ENCODE results near the gene SMCHD1. TPM values are rescaled to one million over a fixed set of nuclear protein-coding genes. Genes with fewer than 3 reads are reported as not detected.
"Not testable (repeated sequence)": the region's sequence is repeated elsewhere in the genome, so short reads cannot be mapped to it uniquely, and the experiment has no call there.

Gene SMCHD1
- total and polyA plus RNA-seq, 2 experiments from 2014 or later, result 7.7 to 39.0 TPM

- not testable (repeated sequence) for H3K4me1 Mint-ChIP-seq; H3K27ac Mint-ChIP-seq; H3K27ac ChIP-seq (ENCODE audit: low read depth); H3K4me1 ChIP-seq (ENCODE audit: insufficient read depth); H3K4me3 Mint-ChIP-seq; H3K36me3 ChIP-seq (ENCODE audit: insufficient read depth); ATAC-seq; H3K79me2 ChIP-seq (replicated peaks; ENCODE audit: insufficient read depth); H2AFZ ChIP-seq; H4K20me1 ChIP-seq (replicated peaks; ENCODE audit: insufficient read depth); H3K27me3 Mint-ChIP-seq (ENCODE audit: insufficient read depth, low read depth, poor library complexity); H3K27me3 ChIP-seq (ENCODE audit: insufficient read depth); H3K4me2 ChIP-seq; H3K4me3 ChIP-seq; H3K9me2 ChIP-seq (ENCODE audit: insufficient read depth); DNase-seq (ENCODE audit: low spot score); H3F3A ChIP-seq (replicated peaks; ENCODE audit: low read depth)
- peaks cover 20% of the 10 kb centered on the region; the same call in 2 of the 3 replicates for H3K36me3 Mint-ChIP-seq (ENCODE audit: low read depth)
- peaks cover 29% of the 10 kb centered on the region for H3K9me3 Mint-ChIP-seq
These were observed 153.1 kb downstream of the SMCHD1 start for GRCh38 chr18:2808640-2809039.

GRCh38 chr18:2809666-2810183, 154.2 kb downstream of the SMCHD1 start:
- H3K4me2 ChIP-seq; DNase-seq (ENCODE audit: low spot score); H3K4me1 ChIP-seq (ENCODE audit: insufficient read depth); ATAC-seq; H4K20me1 ChIP-seq (replicated peaks; ENCODE audit: insufficient read depth); H3K79me2 ChIP-seq (replicated peaks; ENCODE audit: insufficient read depth); H3K27ac ChIP-seq (ENCODE audit: low read depth); H3K4me3 Mint-ChIP-seq; H3K27ac Mint-ChIP-seq; H3K9me2 ChIP-seq (ENCODE audit: insufficient read depth); H3F3A ChIP-seq (replicated peaks; ENCODE audit: low read depth); H3K27me3 Mint-ChIP-seq (ENCODE audit: insufficient read depth, low read depth, poor library complexity); H3K4me1 Mint-ChIP-seq; H3K4me3 ChIP-seq; H3K36me3 ChIP-seq (ENCODE audit: insufficient read depth); H3K27me3 ChIP-seq (ENCODE audit: insufficient read depth); H2AFZ ChIP-seq: not testable (repeated sequence)
- H3K36me3 Mint-ChIP-seq (ENCODE audit: low read depth), result peaks cover 20% of the 10 kb centered on the region; the same call in 2 of the 3 replicates
- peaks cover 29% of the 10 kb centered on the region for H3K9me3 Mint-ChIP-seq

- H3K4me3 ChIP-seq, result no peak overlapping the region
- H3K9me2 ChIP-seq (ENCODE audit: insufficient read depth), result no peaks in the 10 kb centered on the region; the same call in 1 of the 2 replicates
- no peaks in the 10 kb centered on the region for H3K79me2 ChIP-seq (replicated peaks; ENCODE audit: insufficient read depth)
- Mint-ChIP-seq H3K27me3 (ENCODE audit: insufficient read depth, low read depth, poor library complexity) (no peaks in the 10 kb centered on the region), H3K36me3 (ENCODE audit: low read depth) (peaks cover 20% of the 10 kb centered on the region; the same call in 2 of the 3 replicates), H3K9me3 (peaks cover 32% of the 10 kb centered on the region), H3K27ac (no peak overlapping the region), H3K4me1 (peaks cover under 1% of the 10 kb centered on the region), H3K4me3 (no peak overlapping the region)
- H4K20me1 ChIP-seq (replicated peaks; ENCODE audit: insufficient read depth), result no peaks in the 10 kb centered on the region
- H3K36me3 ChIP-seq (ENCODE audit: insufficient read depth), result no peaks in the 10 kb centered on the region
- H3K4me1 ChIP-seq (ENCODE audit: insufficient read depth), result no peaks in the 10 kb centered on the region
- no peak overlapping the region for H3K27ac ChIP-seq (ENCODE audit: low read depth)
- no peaks in the 10 kb centered on the region for H3F3A ChIP-seq (replicated peaks; ENCODE audit: low read depth)
- no peak for DNase-seq (ENCODE audit: low spot score)
- H3K27me3 ChIP-seq (ENCODE audit: insufficient read depth), result no peaks in the 10 kb centered on the region
- no peak overlapping the region for H3K4me2 ChIP-seq
- H2AFZ ChIP-seq, result no peak overlapping the region
- ATAC-seq, result no peak
- TF ChIP-seq EZH2phosphoT487 (IDR thresholded peaks at IDR 0.05; ENCODE audit: unreplicated experiment) (no peak), POLR2AphosphoS5 (IDR thresholded peaks at IDR 0.05; ENCODE audit: low read depth) (no peak), REST (IDR thresholded peaks at IDR 0.05; ENCODE audit: unreplicated experiment) (no peak), CTCF (conservative IDR thresholded peaks at IDR 0.05; ENCODE audit: low read depth in 2 of 2) (no peak), ETS1 (IDR thresholded peaks at IDR 0.05) (no peak), EZH2 (IDR thresholded peaks at IDR 0.05; ENCODE audit: low read depth, unreplicated experiment) (no peak), NANOG (IDR thresholded peaks at IDR 0.05; ENCODE audit: borderline replicate concordance) (no peak), ZNF114 (CRISPR knock-in tag; IDR thresholded peaks at IDR 0.05) (no peak)
These were observed 155.9 kb downstream of the SMCHD1 start for GRCh38 chr18:2811416-2811815.
